H7 (cell line): ENCODE results near the gene CCSER1. TPM values are rescaled to one million over a fixed set of nuclear protein-coding genes. Genes with fewer than 3 reads are reported as not detected.
"Not testable (repeated sequence)": the region's sequence is repeated elsewhere in the genome, so short reads cannot be mapped to it uniquely, and the experiment has no call there.

Source experiments
- DNase-seq: peaks from one replicate; pipeline ENCODE4 v3.0.0; 2012
- H3K27me3 ChIP-seq: 2 replicates; pipeline ENCODE4 v1.6.0; 2011; ENCODE audit warnings: mild to moderate bottlenecking, low read length; ENCODE audit not compliant: control insufficient read depth, insufficient read depth
- H3K36me3 ChIP-seq: replicated peaks from 2 replicates; pipeline ENCODE4 v1.5.1; 2011; ENCODE audit warnings: low read length; ENCODE audit not compliant: control insufficient read depth, insufficient read depth
- H3K4me3 ChIP-seq: 2 replicates; pipeline ENCODE4 v1.5.1; 2011; ENCODE audit warnings: low read depth, mild to moderate bottlenecking, control low read depth, low read length, moderate library complexity; ENCODE audit not compliant: insufficient read depth
- total RNA-seq: library from RNA; depleted of rRNA; stranded (reverse); fragments of >200 nt; shearing (Covaris generic); gene quantifications from 2 replicates; pipeline ENCODE4 v1.2.3, GENCODE V29; 2014

CCSER1 gene
- total RNA-seq, 1 experiment from 2014 or later = 1.1 TPM

DNA sequence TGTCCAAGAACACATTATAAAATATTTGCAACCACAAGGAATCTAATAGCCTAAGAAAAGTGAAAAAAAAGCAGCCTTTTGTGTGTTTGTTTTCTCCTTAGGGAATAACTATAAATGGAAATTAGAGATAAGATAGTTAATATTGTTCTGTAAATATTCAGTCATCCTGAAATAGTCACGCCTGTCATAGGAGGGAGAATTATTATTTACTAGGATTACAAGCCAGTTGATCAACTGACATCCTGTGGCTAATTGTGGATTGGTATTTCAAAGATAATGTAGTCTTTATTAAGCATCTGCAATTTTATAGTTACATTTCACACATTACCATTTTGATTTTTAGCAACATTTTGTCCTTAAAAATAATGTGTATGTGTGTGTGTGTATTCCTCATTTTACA lies 118.6 kb downstream of the CCSER1 start:
- H3K27me3 ChIP-seq = no peaks in the 10 kb centered on the region
- no peak overlapping the region for H3K4me3 ChIP-seq
- no peak for DNase-seq
- no peaks in the 10 kb centered on the region for H3K36me3 ChIP-seq

DNA sequence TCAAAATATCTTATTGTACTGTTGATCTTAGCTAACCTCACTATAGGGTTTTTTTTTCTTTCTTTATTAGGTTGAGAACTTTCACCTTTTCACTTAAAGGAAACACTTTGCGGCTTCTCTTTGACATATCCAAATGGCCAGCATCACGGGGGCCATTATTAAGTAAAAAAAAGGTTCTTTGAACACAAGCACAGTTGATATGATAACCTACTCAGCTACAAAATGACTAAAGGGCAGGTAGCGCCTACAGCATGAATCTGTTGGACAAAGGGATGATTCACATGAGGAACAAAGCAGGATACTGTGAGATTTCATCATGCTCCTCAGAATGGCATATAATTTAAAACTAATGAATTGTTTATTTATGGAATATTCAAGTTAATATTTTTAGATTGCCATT lies 119.6 kb downstream of the CCSER1 start:
- no peak overlapping the region for H3K4me3 ChIP-seq
- no peak for DNase-seq

DNA sequence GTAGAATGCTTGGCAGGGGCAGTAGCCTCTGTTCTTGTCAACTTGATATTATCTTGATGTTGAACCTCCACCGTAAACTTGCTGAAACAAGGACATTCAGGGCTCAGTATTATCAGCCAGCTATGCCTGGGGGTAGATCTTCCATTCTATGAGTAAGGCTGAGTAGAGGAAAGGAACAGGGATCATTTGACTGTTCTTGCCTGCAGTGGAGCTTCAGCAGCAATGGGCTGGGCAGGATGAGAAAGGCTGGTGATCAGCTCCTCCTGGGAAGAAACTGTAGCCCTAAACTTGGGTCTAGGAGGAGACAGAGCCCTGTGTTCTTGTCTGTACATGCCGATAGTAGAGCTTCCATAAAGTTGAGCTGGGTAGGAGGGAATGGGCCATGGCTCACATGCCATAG lies 127.2 kb downstream of the CCSER1 start:
- Histone ChIP-seq H3K4me3 (no peak overlapping the region), H3K27me3 (no peaks in the 10 kb centered on the region), H3K36me3 (no peaks in the 10 kb centered on the region)
- no peak for DNase-seq

More for the DNA sequence above, 119.6 kb downstream of the CCSER1 start:
- Histone ChIP-seq H3K36me3 (no peaks in the 10 kb centered on the region), H3K27me3 (no peaks in the 10 kb centered on the region)

DNA sequence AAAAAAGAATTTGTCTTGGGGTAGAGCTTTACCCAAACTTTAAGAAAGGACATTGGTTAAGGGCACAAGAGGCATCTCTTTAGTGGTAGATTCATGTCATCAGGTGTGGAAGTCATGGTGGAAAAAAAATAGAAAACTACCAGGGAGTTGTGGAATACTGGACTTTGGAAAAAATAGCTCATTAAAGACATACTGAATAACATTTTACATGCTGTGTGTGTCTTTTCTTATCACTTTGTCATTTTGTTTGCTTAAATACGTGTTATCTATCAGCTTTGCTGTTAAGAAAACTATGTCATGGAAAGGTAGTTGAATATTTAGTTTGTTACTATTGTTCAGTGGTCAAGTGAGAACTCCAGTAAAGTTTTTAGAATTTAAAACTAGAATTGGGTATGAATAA lies 147.0 kb downstream of the CCSER1 start:
- no peaks in the 10 kb centered on the region for H3K36me3 ChIP-seq
- DNase-seq = no peak

DNA sequence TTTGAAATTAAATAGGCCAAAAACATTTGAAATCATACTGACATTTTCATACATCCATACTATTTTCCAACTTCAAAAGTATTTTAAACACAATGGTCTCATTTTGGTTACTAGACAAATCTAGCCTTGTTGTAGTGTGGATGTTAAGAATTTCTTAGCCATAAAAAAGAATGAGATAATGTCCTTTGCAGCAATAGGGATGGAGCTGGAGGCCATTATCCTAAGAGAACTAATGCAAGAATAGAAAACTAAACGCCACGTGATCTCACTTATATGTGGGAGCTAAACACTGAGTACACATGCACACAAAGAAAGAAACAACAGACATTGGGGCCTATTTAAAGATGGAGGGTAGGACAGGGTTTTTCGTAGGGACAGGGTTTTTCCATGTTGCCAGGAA lies 153.8 kb downstream of the CCSER1 start:
- DNase-seq = no peak
- H3K27me3 ChIP-seq = no peaks in the 10 kb centered on the region
- H3K36me3 ChIP-seq = no peaks in the 10 kb centered on the region
- no peak overlapping the region for H3K4me3 ChIP-seq

More for the DNA sequence above, 147.0 kb downstream of the CCSER1 start:
- H3K4me3 ChIP-seq = no peak overlapping the region
- H3K27me3 ChIP-seq = no peaks in the 10 kb centered on the region

DNA sequence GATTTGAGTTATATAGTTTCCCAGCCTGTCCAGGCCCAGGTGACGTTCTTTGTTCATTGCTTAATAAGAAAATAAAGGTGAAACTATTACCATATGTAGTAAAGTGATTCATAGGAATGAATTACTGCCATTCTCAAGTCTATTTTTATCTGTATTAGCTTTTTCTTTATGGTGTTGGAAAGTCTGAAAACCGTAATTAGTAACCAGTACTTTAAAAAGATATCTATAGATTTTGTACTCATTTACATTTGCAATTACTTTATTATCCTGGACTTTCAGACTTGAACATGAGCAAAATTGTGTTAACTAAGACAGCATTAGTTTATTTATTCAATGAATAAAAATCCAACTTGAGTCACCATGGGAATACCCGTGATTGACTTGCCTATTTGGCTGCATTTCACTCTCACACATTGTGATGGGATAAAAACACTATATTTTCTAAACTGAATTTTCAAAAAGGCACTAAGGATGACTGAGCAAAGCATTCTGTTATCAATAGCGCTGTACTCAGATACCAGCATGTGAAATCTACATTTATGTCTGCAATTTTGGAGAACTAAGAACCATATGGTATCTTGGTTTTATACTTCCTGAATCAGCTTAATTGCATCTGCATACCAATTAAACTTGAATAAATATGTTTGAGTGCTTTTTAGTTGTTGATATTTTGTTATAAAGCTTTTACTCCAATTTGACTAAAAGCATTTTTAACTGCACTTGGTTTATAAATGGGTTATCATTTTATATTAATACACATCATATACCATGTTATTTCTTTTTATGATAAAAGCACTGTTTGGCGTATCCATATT lies 154.6 kb downstream of the CCSER1 start:
- Histone ChIP-seq H3K36me3 (no peaks in the 10 kb centered on the region), H3K27me3 (no peaks in the 10 kb centered on the region), H3K4me3 (no peak overlapping the region)
- no peak for DNase-seq

DNA sequence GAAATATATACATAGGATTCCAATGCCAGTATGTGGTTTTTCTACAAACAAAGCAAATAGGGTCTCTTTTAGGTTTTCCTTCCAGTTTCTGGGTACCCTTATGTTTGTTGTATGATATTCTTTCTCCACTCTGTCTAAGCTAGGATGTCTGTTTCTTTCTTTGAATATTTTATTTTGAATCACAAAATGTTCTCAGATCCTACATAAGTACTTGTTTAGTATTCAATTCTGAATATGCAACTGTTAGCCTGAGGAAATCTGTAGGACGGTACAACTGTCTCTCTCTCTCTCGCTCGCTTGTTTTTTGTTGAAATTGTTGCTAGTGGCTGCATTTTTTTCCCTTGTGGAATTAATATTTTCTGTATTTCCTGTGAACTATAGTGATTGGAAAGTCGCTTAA lies 163.2 kb downstream of the CCSER1 start:
- H3K27me3 ChIP-seq = no peaks in the 10 kb centered on the region
- H3K36me3 ChIP-seq = no peaks in the 10 kb centered on the region
- H3K4me3 ChIP-seq = no peak overlapping the region
- DNase-seq = no peak

DNA sequence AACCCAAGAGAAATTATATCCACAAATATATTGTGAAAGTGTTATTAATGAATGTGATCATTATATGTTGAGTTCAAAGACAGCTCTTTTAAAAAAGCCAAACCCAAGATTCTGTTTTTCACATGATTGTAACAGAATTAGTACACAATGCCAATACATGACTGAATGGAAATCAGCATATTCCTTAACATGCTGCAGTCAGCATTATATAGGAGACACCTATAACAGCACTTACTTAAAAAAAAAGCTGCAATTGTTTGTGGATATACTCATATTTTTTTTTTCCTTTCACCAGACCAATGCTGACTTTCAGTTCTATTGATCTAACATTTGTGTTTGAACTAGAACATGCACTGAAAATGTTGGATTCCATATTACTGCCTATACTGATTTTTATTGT lies 165.2 kb downstream of the CCSER1 start:
- Histone ChIP-seq H3K4me3 (no peak overlapping the region), H3K36me3 (no peaks in the 10 kb centered on the region), H3K27me3 (no peaks in the 10 kb centered on the region)
- no peak for DNase-seq

DNA sequence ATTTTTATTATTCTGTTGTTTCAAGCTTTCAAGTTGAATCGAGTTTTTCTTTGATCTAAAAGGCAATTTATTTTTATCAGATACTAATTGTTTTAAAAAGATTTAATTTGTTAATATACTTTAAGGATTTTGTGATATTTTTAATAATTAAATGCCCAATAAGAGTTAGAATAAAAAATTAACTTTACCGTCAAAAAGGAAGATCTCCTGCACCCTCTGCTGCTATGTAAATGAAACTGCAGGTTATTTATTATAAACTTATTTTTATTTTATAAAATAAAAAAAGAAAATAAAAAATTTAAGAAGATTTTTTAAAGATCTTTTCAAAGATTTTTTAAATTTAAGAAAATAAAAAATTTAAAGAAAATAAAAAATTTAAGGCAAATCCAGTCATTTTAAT lies 166.1 kb downstream of the CCSER1 start:
- no peaks in the 10 kb centered on the region for H3K27me3 ChIP-seq
- DNase-seq = no peak
- H3K36me3 ChIP-seq = no peaks in the 10 kb centered on the region
- no peak overlapping the region for H3K4me3 ChIP-seq

DNA sequence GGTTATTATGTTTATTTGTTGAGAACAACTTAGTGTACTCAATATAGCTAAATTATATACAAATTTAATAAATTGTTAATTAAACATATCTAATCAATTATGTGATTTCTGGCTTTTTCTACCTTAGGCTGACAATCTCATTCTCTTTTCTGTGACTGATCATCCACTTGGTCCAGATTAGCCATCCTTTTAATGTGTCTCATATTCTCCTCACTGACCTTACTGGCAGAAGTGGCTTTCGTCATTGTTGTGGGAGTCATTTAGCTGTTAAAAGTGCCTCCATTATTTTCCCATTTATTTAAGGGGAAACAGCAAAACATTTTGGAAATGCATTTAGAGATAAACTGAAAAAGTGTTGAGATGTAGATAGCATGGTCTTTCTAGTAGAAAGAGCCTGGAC lies 172.2 kb downstream of the CCSER1 start:
- Histone ChIP-seq H3K27me3 (no peaks in the 10 kb centered on the region), H3K4me3 (no peak overlapping the region)
- DNase-seq = no peak

DNA sequence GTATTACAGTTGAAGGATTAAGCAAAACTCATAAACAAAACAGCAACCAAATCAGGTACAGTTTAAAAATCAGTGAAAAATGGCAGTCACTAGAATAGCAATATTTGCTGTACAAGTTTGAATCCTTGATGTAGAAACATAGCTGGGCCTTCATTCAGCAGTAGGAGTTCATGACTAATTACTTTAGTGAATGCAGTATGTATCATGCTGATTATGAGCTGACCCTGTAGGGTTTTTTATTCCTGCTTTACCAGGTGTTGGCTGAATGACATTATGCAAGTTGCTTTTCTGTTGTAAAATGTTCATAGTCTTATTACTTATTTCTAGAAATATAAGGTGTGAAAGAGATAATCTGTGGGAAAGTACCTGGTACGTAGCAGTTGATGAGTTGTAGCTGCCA lies 179.6 kb downstream of the CCSER1 start:
- Histone ChIP-seq H3K36me3 (no peaks in the 10 kb centered on the region), H3K27me3 (no peaks in the 10 kb centered on the region), H3K4me3 (no peak overlapping the region)
- no peak for DNase-seq

More for the DNA sequence above, 172.2 kb downstream of the CCSER1 start:
- no peaks in the 10 kb centered on the region for H3K36me3 ChIP-seq

DNA sequence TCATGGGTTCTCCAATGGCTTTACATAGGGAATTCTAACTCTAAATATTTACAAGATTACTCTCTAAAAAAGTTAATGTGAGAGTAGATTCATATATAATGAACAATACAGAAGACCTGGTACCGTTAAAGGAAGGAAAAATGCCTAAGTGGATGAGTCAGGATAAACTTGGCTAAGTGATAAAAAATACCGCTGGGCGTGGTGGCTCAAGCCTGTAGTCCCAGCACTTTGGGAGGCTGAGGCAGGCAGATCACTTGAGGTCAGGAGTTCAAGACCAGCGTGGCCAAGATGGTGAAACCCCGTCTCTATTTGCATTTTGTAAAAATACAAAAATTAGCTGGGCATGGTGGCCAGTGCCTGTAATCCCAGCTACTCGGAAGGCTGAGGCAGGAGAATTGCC lies 189.9 kb downstream of the CCSER1 start:
- H3K27me3 ChIP-seq, H3K4me3 ChIP-seq, H3K36me3 ChIP-seq, DNase-seq: not testable (repeated sequence)

DNA sequence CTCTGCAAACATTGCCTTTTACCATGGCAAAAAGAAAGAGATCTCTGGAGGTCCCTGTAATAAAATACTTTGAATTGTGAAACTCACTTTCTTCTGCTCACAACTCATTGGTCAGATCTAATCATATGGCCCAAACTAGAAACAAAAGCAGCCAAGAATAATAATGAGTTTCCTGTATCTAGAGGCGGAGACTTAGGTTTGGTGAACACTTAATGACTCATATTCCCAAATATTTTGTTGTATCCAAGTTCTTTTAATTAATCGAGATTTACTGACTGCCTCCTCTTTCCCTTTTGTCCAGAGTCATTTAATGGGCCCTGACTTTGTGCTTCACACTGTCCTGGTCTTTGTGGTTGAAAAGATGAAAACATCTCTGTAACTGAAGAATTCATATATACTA lies 190.6 kb downstream of the CCSER1 start:
- no peaks in the 10 kb centered on the region for H3K27me3 ChIP-seq
- H3K36me3 ChIP-seq = no peaks in the 10 kb centered on the region
- H3K4me3 ChIP-seq = no peak overlapping the region
- no peak for DNase-seq

DNA sequence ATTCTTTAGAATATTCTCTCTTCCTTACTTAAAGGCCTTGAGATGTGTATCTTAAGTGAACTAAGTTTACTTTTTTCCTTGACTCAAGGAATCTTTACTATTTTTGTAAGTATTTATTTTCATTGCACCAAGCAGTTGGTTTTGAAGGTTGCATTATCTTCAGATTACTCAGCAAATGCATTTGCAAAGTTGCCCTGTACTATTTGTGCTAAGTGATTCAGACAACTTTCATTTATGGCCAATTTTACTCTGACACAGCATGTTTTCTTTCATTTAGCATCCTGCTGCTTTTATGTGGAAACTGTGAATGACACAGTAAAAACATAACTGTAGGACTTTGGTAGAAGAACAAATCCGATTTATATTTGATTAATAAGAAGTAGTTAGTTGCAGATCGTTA lies 191.0 kb downstream of the CCSER1 start:
- H3K36me3 ChIP-seq = no peaks in the 10 kb centered on the region
- no peaks in the 10 kb centered on the region for H3K27me3 ChIP-seq
- no peak for DNase-seq
- no peak overlapping the region for H3K4me3 ChIP-seq

DNA sequence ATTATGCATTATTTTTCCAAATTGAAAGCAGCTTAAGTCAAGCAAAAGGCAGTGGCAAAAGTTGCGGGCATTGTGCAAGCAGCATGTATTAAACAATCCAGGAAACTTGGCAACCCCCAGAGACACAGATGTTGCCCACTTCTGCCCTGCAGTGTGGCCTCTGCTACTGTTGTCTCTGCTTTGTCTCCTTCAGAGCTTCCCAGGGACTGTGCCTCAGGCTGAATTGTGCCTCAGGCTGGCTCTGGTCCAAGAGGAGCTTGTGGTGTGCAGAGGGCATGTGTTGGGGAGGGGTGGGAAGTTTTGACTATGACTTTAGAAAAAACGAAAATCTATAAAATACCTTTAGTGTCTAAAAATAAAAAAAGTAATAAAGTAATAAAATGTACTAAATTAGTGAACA lies 201.4 kb downstream of the CCSER1 start:
- no peak for DNase-seq
- no peak overlapping the region for H3K4me3 ChIP-seq
- no peaks in the 10 kb centered on the region for H3K36me3 ChIP-seq
- no peaks in the 10 kb centered on the region for H3K27me3 ChIP-seq

DNA sequence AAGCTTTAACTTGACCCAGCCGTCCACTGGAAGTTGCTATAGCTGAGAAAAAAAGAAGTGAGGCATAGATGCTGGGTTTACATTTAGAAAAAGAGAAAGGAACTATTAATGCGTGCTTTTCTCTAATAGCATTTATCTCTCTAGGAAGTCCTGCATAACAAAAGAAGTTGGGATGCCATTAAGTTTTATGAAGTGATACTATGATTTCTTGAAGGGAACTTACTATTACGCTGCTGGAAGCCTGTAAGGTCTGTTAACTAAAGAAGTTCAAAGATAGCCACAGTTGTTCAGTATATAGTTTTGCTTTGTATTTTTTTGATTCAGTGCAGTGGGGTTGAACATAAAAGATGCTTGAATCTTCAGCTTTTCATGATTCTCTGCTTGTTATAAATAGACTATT lies 203.4 kb downstream of the CCSER1 start:
- Histone ChIP-seq H3K4me3 (no peak overlapping the region), H3K36me3 (no peaks in the 10 kb centered on the region), H3K27me3 (no peaks in the 10 kb centered on the region)
- DNase-seq = no peak
